HG03439 (cell line): ENCODE data around the gene POPDC2.
"Not testable (repeated sequence)": the region's sequence is repeated elsewhere in the genome, so short reads cannot be mapped to it uniquely, and the experiment has no call there.

Experiments
- ATAC-seq: cut with Tn5 transposase; IDR thresholded peaks from one replicate; pipeline ENCODE4 v1.9.1; 2021; ENCODE audit warnings: mild to moderate bottlenecking, moderate library complexity; ENCODE audit not compliant: unreplicated experiment

Gene POPDC2, protein sequence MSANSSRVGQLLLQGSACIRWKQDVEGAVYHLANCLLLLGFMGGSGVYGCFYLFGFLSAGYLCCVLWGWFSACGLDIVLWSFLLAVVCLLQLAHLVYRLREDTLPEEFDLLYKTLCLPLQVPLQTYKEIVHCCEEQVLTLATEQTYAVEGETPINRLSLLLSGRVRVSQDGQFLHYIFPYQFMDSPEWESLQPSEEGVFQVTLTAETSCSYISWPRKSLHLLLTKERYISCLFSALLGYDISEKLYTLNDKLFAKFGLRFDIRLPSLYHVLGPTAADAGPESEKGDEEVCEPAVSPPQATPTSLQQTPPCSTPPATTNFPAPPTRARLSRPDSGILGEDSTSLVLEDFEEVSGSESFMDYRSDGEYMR

GRCh38 chr3:119660474-119661440 lies at the start of gene POPDC2:
POPDC2 (minus strand) TSS chr3:119660589; CDS start chr3:119660423, 166 bp downstream.
- ATAC-seq, result no peak

- no peak for ATAC-seq
Measured at GRCh38 chr3:119703820-119704531, 43.6 kb upstream of the POPDC2 start.

DNA sequence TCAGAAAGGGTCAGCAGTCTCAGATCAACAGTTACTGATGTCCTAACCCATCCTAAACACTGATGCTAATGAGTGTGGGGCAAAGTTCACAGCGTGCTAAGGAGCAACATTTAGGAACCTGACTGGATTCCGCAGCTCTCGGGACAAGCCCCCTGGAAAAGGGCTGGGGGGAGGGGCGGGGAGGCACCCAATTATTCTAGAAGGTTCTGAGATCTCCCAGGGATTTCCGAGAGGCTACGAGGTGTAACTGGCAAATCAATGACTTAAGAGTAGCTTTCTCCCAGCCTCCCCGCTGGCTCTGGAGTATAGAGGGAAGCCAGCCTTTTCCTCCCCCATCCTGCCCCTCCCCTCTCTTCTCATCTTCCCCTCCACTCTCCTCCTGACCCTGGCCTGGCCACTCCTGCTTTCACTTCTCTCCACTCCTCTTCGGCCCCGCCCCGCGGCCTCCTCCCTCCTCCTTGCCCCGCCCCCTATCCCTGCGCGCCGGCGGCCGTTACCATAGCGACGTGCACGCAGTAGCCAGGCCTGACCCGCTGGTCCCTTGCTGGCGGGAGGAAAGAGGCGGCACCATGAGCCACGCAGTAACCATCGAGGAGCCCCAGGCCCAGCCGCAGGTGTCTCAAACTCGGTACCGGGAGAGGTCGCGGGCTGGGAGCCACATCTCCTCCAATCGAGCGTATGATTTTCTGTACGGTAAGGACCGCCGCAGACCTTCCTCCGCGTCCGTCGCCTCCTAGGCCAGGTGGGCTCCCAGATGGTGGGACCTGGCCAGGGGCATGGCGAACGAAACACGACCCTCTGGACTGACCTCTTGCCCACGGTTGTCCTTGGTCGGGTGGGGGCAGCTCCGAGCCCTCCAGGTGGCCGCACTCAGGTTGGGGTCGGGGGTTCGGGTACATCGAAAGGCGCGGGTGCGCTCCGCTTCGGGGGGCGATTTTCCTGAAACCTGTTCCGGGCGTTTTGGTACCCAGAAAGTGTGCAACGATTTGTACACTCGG lies 42.4 kb upstream of the POPDC2 start, which contains the start of gene CFAP91:
Gene CFAP91 (plus strand): TSS at position 493 of the 998 bp plus-strand sequence. CDS start 77 bp downstream, at position 570.
- peak; percentile 66 for ATAC-seq

GRCh38 chr3:119700920-119701734 lies 40.7 kb upstream of the POPDC2 start:
- ATAC-seq, result peak; percentile 8

- ATAC-seq, result peak; percentile 53
Measured at GRCh38 chr3:119700269-119700919, 40.0 kb upstream of the POPDC2 start.

- no peak for ATAC-seq
Measured at GRCh38 chr3:119697394-119697793, 37.0 kb upstream of the POPDC2 start.

DNA sequence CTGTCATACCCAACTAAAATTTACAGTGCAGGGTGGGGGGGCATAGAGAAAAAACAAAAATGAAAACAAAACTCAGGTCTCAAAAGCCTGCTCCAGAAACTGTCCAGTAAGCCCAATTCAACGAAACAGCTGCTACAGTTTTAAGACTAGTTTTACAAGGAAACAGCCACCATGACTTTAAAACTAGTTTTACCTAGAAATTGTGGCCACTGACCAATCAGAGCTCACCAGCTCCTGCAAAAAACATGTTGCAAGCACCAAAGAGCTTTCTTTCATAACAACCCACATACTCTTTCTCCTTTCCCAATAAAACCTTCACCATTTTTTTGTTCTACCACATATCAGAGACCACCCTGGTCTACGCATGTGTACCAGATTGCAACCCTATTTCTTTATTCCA lies 35.1 kb upstream of the POPDC2 start:
- ATAC-seq, result no peak

DNA sequence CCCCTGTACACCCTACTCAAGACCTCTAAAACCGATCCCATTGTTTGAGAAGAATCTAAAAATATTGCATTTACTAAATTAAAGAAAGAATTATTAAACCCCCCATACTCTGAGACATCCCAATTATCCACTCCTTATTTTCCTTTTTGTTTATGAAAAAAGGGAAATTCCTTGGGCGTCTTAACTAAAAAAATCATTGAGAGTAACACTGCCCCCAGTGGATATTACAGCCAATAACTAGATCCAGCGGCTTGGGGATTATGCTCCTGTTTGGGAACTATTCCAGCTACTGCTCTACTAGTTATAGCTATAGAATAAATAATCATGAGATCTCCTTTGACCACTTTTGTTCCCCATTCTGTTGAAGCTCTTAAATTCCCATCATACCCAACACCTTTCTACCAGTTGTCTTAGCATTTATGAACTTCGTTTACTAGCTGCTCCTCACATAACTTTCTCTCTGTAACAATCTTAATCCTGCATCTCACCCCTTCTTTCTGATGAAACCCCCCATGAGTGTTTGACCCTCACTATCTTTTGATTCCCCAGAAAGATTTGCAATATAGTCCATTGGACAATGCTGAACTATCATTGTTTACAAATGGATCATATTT lies 29.8 kb upstream of the POPDC2 start:
- ATAC-seq, result no peak

- ATAC-seq, result no peak
Measured at GRCh38 chr3:119683421-119683820, 23.0 kb upstream of the POPDC2 start.

DNA sequence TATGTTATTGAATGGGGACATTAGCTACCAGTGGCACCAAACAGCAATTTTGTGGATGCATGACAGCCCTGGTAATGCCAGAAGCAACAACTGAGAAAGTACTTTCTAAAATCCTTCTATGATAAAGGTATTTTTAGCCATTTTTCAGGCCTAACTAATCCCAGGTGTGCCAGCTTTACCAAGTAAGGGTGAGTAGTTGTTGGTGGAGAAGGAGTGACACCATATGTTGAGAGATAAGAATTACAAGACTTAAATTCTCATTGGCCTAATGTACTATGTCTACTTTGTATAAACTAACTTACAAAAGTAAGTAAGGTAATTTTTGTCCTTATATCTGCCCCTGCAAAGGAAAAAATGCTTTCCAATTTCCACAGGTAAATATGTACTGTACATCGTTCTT lies 20.9 kb upstream of the POPDC2 start:
- ATAC-seq, result no peak

DNA sequence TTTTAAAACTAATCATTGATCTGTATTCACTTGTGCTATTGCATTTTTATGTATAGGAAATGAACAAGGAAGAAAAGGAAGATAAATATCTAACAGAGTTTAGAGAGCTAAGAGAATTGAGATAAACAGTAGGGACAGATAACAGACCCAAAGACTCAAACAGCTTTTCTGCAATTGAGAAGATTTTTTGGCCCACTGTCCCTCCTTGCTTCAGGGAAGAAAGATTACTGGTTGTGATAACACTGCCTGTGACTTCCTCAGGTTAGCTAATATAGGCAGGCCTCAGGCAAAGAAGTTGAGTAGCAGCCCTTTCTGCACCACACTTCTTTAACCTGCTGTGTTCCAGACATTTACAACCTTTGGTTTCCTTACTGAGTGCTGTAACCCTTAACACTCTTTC lies 19.5 kb upstream of the POPDC2 start:
- ATAC-seq, result no peak

DNA sequence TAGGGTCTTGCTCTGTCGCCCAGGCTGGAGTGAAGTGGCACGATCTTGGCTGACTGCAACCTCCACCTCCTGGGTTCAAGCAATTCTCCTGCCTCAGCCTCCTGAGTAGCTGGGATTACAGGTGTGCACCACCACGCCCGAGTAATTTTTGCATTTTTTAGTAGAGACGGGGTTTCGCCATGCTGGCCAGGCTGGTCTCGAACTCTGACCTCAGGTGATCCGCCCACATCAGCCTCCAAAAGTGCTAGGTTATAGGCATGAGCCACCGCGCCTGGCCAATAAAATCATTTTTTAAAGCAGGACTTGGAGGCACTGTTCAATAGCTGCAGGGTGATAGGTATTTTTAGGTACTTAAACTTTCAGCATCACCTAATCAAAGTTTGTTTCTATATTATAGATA lies 17.8 kb upstream of the POPDC2 start:
- ATAC-seq, result not testable (repeated sequence)

DNA sequence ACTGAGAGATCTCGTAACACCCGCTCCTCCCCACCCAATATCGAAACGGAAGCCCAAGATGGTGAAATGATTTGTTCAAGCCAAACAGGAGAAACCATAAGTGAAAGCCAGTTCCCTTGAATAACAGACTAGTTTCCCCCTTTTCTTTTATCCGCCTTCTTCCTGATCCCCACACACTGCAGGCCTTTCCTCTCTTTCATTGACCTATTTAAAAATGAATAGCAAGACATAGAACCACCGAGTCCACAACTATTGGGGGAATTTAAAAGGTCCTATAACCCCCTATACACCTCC lies 17.2 kb upstream of the POPDC2 start:
- ATAC-seq, result no peak

DNA sequence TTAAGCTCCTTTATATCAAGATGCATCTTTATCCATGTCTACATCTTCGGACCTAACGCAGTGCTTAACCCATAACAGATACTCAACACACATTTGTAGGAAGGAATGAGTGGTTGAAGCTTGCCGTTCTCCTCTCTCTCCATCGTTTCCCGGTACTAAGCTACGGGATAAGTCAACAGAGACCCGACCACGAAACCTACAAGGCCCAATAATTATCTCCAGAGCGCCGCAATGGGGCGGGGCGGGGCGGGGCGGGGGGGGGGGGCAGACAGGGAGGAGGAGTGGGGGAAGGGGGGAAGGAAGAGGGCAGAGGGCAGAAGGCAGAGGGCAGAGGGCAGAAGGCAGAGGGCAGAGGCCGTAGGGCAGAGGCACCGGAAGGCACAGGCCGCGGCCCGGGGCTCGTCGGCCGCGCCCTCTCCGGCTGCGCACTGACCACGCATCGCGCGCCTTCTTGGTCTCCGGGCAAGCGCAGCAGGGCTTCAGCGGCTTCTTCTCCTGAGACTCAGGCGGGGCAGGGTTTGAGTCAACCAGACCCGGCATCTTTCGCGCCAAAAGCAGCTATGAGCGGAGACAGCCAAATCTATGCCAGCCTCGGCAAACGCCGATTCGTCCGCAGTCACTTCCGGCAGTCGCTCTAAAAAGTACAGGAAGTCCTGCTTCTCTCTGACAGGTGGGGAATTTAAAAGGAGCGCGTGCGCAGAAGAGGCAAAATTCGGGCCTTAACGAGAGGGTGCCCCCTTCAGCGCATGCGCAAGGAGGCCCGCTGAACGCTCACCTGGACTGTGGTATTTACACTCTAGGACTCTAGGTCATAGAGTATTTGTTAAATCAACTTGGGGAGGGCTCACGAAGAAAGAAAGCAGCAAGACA lies 16.6 kb upstream of the POPDC2 start, which contains the start of gene COX17:
Gene COX17 (minus strand): TSS at position 636 of the 870 bp plus-strand sequence. CDS start 96 bp downstream, at position 540.
- ATAC-seq, result peak; percentile 90

DNA sequence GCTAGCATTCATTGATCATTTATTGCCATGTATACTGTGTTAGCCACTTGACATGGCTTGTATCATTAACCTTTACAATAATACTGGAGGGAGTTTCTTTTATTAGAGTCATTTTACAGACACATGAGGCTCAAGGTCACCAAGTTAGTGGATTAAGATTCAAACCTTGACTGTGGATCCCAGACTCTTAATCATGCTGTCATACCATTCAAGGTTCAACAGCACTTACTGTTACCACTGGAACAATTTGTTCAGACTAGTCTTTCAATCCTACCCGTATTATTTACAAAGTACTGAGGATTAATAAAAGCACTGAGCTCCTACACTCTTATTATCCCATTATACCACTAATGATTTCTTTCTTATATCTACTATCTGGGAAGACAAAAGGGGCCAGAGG lies 15.6 kb upstream of the POPDC2 start:
- ATAC-seq, result no peak

DNA sequence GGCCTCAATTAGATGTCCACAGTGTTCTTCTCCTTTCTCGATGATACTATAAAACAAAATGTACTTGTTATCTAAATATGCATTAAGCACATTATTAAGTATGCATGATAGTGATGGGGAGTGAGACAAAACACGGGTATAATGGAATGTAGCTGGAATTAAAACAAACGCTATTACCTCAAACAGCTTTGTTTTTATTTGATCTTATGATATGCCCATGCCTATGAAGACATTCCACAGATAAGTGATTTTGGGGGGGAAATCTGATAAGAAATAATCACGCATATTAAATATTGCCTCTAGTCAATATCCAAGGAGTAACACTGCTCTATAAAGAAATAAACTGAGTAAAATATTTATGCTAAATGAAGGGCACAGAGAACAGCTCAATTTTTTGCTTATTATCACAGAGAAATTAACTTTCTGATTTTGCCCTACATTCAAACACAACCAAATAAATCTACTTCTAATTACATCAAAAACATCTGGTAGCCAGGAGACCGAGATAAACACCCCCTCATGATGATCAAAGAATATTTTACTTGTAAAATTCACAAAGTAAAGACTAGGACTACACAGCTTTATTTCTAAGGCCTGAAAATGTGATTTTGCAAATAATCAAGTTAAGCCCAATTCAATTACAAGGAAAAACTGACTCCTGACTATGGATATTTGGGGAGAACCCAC lies 14.9 kb upstream of the POPDC2 start:
- ATAC-seq, result no peak

DNA sequence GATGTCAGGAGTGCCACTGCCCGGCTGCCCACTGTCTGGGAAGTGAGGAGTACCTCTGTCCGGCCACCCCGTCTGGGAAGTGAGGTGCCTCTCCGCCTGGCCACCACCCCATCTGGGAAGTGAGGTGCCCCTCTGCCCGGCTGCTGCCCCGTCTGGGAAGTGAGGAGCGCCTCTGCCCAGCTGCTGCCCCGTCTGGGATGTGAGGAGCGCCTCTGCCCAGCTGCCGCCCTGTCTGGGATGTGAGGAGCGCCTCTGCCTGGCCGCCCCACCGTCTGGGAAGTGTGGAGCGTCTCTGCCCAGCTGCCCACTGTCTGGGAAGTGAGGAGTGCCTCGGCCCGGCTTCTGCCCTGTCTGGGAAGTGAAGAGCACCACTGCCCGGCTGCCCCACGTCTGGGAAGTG lies 13.5 kb upstream of the POPDC2 start:
- ATAC-seq, result no peak
